Choroid plexus epithelial cell (primary cell): ENCODE results near the gene LRP6.

Experiments
- DNase-seq: peaks from one replicate; pipeline ENCODE4 v3.0.0-alpha.2; 2010; ENCODE audit warnings: low read depth
- H3K4me3 ChIP-seq: 2 replicates; pipeline ENCODE4 v1.5.1; 2011; ENCODE audit warnings: low read depth, mild to moderate bottlenecking, control low read depth, low read length, moderate library complexity
- CTCF ChIP-seq: conservative IDR thresholded peaks from 2 replicates; pipeline ENCODE4 v1.5.1; 2011; ENCODE audit warnings: low read depth, mild to moderate bottlenecking, control low read depth, inconsistent platforms, low read length, moderate library complexity

LRP6 gene

GRCh38 chr12:12083688-12084087 is 183.2 kb downstream of the LRP6 start:
- no peak overlapping the region for H3K4me3 ChIP-seq
- TF ChIP-seq CTCF, result no peak
- DNase-seq, result no peak

GRCh38 chr12:12081836-12082497 is 184.9 kb downstream of the LRP6 start:
- peak; percentile 48 for TF ChIP-seq CTCF
- H3K4me3 ChIP-seq, result no peak overlapping the region
- peak; percentile 72 for DNase-seq

GRCh38 chr12:12079291-12079690 is 187.6 kb downstream of the LRP6 start:
- TF ChIP-seq CTCF, result no peak
- H3K4me3 ChIP-seq, result no peak overlapping the region
- peak; percentile 58 for DNase-seq

GRCh38 chr12:12072064-12072760 is 194.6 kb downstream of the LRP6 start:
- no peak for TF ChIP-seq CTCF
- H3K4me3 ChIP-seq, result no peak overlapping the region
- no peak for DNase-seq

GRCh38 chr12:12070674-12071656 is 195.9 kb downstream of the LRP6 start, which contains the start of gene BCL2L14:
Gene BCL2L14, plus strand, starts transcription at chr12:12070939. Its CDS starts 8,367 bp downstream, at chr12:12079306.
- H3K4me3 ChIP-seq, result no peak within 1 kb of the TSS
- no peak for TF ChIP-seq CTCF
- DNase-seq, result no peak

GRCh38 chr12:12069821-12070548 is 196.9 kb downstream of the LRP6 start:
- no peak for TF ChIP-seq CTCF
- no peak overlapping the region for H3K4me3 ChIP-seq
- no peak for DNase-seq
